Osteoblast (primary cell): ENCODE data around the gene ZNF689. TPM values are rescaled to one million over a fixed set of nuclear protein-coding genes. Genes with fewer than 3 reads are reported as not detected.

ENCODE experiments used
- DNase-seq: peaks from one replicate; pipeline ENCODE4 v3.0.0; 2011; ENCODE audit warnings: low spot score, mixed read lengths; ENCODE audit not compliant: insufficient read length; ENCODE audit errors: missing footprints
- H2AFZ ChIP-seq: 2 replicates; pipeline ENCODE4 v1.6.0; 2011; ENCODE audit warnings: mild to moderate bottlenecking, low read length
- H3K27ac ChIP-seq: 2 replicates; pipeline ENCODE4 v1.5.1; 2011; ENCODE audit warnings: mild to moderate bottlenecking, low read depth, low read length, moderate library complexity
- H3K27me3 ChIP-seq: 2 replicates; pipeline ENCODE4 v1.6.0; 2012; ENCODE audit warnings: mild to moderate bottlenecking, control low read depth, inconsistent platforms, low read length, moderate library complexity; ENCODE audit not compliant: insufficient read depth
- H3K36me3 ChIP-seq: 2 replicates; pipeline ENCODE4 v1.5.1; 2011; ENCODE audit warnings: mild to moderate bottlenecking, low read length, control low read depth, moderate library complexity; ENCODE audit not compliant: insufficient read depth
- H3K4me1 ChIP-seq: 2 replicates; pipeline ENCODE4 v1.5.1; 2011; ENCODE audit warnings: mild to moderate bottlenecking, low read length, control low read depth, moderate library complexity; ENCODE audit not compliant: insufficient read depth
- H3K4me2 ChIP-seq: 2 replicates; pipeline ENCODE4 v1.6.0; 2011; ENCODE audit warnings: mild to moderate bottlenecking, low read length; ENCODE audit not compliant: insufficient read depth
- H3K4me3 ChIP-seq: fragments of 200-600 bp; sonication (generic); 3 replicates; pipeline ENCODE4 v1.5.1; 2012; ENCODE audit warnings: mild to moderate bottlenecking, low read length, inconsistent platforms; ENCODE audit not compliant: insufficient read depth
- H3K79me2 ChIP-seq: 2 replicates; pipeline ENCODE4 v1.6.0; 2012; ENCODE audit warnings: mild to moderate bottlenecking, low read length, control low read depth, inconsistent platforms; ENCODE audit not compliant: insufficient read depth
- H3K9me3 ChIP-seq: 2 replicates; pipeline ENCODE4 v1.5.1; 2011; ENCODE audit warnings: low read depth, low read length, control low read depth
- H4K20me1 ChIP-seq: 2 replicates; pipeline ENCODE4 v1.6.0; 2012; ENCODE audit warnings: mild to moderate bottlenecking, low read length, control low read depth; ENCODE audit not compliant: insufficient read depth
- total RNA-seq: library from RNA; depleted of rRNA; stranded (reverse); fragments of >200 nt; gene quantifications from 2 replicates; pipeline ENCODE4 v1.2.3, GENCODE V29; 2012
- TF ChIP-seq, protein P1 (sequence below): IDR thresholded peaks from 2 replicates; pipeline ENCODE4 v1.5.1; 2011; ENCODE audit warnings: mild to moderate bottlenecking, low read depth, low read length, moderate library complexity; ENCODE audit errors: extremely low read depth

The ZNF689 gene
- total RNA-seq, 1 donor: 8.3 TPM

GRCh38 chr16:30619638-30620037, 9.4 kb upstream of the ZNF689 start:
- Histone ChIP-seq H3K4me1 (peaks cover 10% of the 10 kb centered on the region), H3K9me3 (no peaks in the 10 kb centered on the region), H3K79me2 (no peaks in the 10 kb centered on the region), H3K4me2 (no peak overlapping the region), H3K27me3 (peaks cover 3% of the 10 kb centered on the region), H3K4me3 (no peak overlapping the region), H4K20me1 (no peaks in the 10 kb centered on the region), H2AFZ (no peak overlapping the region), H3K27ac (no peak overlapping the region), H3K36me3 (no peaks in the 10 kb centered on the region)
- no peak for DNase-seq
- TF ChIP-seq, protein P1, sequence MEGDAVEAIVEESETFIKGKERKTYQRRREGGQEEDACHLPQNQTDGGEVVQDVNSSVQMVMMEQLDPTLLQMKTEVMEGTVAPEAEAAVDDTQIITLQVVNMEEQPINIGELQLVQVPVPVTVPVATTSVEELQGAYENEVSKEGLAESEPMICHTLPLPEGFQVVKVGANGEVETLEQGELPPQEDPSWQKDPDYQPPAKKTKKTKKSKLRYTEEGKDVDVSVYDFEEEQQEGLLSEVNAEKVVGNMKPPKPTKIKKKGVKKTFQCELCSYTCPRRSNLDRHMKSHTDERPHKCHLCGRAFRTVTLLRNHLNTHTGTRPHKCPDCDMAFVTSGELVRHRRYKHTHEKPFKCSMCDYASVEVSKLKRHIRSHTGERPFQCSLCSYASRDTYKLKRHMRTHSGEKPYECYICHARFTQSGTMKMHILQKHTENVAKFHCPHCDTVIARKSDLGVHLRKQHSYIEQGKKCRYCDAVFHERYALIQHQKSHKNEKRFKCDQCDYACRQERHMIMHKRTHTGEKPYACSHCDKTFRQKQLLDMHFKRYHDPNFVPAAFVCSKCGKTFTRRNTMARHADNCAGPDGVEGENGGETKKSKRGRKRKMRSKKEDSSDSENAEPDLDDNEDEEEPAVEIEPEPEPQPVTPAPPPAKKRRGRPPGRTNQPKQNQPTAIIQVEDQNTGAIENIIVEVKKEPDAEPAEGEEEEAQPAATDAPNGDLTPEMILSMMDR: no peak

GRCh38 chr16:30619202-30619601, 9.0 kb upstream of the ZNF689 start:
- H3K4me1 ChIP-seq: peaks cover 10% of the 10 kb centered on the region
- no peak for DNase-seq
- no peaks in the 10 kb centered on the region for H3K36me3 ChIP-seq
- H3K9me3 ChIP-seq: no peaks in the 10 kb centered on the region
- no peak overlapping the region for H3K4me3 ChIP-seq
- no peak overlapping the region for H3K4me2 ChIP-seq
- H2AFZ ChIP-seq: no peak overlapping the region
- no peaks in the 10 kb centered on the region for H3K79me2 ChIP-seq
- no peak overlapping the region for H3K27ac ChIP-seq
- TF ChIP-seq, protein P1: no peak
- H3K27me3 ChIP-seq: peaks cover 3% of the 10 kb centered on the region
- no peaks in the 10 kb centered on the region for H4K20me1 ChIP-seq

GRCh38 chr16:30615358-30616091, 5.3 kb upstream of the ZNF689 start:
- Histone ChIP-seq H2AFZ (no peak overlapping the region), H3K79me2 (no peaks in the 10 kb centered on the region), H3K4me2 (no peak overlapping the region), H3K9me3 (no peaks in the 10 kb centered on the region), H3K36me3 (no peaks in the 10 kb centered on the region), H3K27ac (no peak overlapping the region), H3K27me3 (no peaks in the 10 kb centered on the region), H4K20me1 (no peaks in the 10 kb centered on the region), H3K4me1 (peaks cover 7% of the 10 kb centered on the region), H3K4me3 (no peak overlapping the region)
- DNase-seq: peak; percentile 65
- TF ChIP-seq, protein P1: peak; percentile 62

DNA sequence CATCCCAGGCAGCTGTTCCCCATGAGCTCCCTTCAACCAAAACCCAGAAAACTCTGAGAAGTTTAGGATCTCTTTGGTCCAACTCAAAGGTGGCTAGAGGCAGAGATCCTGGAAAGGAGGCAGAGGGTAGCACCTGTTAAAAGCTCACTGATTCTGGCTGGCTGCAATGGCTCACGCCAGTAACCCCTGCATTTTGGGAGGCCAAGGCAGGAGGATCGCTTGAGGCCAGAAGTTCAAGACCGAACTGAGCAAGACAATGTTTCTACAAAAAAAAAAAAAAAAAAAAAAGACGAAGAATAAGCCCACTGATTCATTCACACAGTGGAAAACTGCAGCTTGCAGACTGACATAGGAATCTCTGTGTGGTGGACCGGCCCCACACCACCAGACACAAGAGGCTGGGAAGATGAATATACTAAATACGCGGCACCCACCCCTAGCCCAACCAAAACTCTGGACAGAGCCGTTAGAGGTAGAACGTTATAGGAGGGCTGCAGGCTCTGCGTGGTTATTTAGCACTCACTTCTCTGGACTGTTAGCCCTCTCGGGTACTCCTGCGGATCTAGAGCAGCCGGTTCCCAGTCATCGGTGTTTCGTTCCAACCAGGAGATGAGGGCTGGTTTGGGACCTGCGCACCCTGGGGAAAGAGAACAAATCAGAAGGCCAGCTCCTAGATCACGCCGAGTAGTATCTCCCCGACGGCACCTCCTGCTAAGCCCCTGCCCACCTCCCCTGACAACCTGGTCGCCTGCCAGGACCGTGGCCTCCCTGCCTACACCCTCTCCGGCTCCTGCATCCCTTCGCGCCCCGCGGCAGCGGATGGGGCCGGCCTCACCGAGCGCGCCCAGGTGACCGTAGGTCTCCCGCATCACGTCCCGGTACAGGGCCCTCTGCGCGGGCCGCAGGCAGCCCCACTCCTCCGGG, 925 bp downstream of the ZNF689 start:
- peak; percentile 86 for DNase-seq
- TF ChIP-seq, protein P1: no peak
- Histone ChIP-seq H2AFZ (peak overlapping the region; percentile 99), H3K27me3 (no peaks in the 10 kb centered on the region), H3K27ac (peak overlapping the region; percentile 88), H3K4me1 (peaks cover 10% of the 10 kb centered on the region), H3K79me2 (peaks cover 21% of the 10 kb centered on the region), H3K4me3 (peak overlapping the region; percentile 89), H3K9me3 (no peaks in the 10 kb centered on the region), H4K20me1 (no peaks in the 10 kb centered on the region), H3K36me3 (peaks cover 14% of the 10 kb centered on the region), H3K4me2 (peak overlapping the region; percentile 97)
